RPMI8226 (cell line): Measurements from ENCODE around the gene GALNT7.

Experiments used
- DNase-seq: peaks from one replicate; pipeline ENCODE4 v3.0.0-alpha.2; 2015

Gene GALNT7

GRCh38 chr4:173365359-173365996, 196.9 kb downstream of the GALNT7 start:
- DNase-seq = no peak

- DNase-seq = no peak
Observed at GRCh38 chr4:173367285-173367684, 198.7 kb downstream of the GALNT7 start.

GRCh38 chr4:173367946-173368345, 199.3 kb downstream of the GALNT7 start:
- DNase-seq = no peak

- no peak for DNase-seq
Observed at GRCh38 chr4:173370130-173370476, 201.5 kb downstream of the GALNT7 start.

GRCh38 chr4:173370477-173371291, 202.1 kb downstream of the GALNT7 start, which contains the start of gene SAP30:
TSS of gene SAP30 (plus strand) at chr4:173370954. CDS start at chr4:173371183, 229 bp downstream.
- DNase-seq = peak; percentile 94

GRCh38 chr4:173371292-173372192, 202.9 kb downstream of the GALNT7 start:
- DNase-seq = peak; percentile 75
